Smooth muscle cell (in vitro differentiated cells): ENCODE results near the gene ENG. TPM values are rescaled to one million over a fixed set of nuclear protein-coding genes. Genes with fewer than 3 reads are reported as not detected.

Experiments used
- DNase-seq: peaks from one replicate; lab custom pipeline; 2025; ENCODE audit not compliant: unreplicated experiment; lab: John Stamatoyannopoulos, UW
- H2AFZ ChIP-seq: fragments of 200-600 bp; sonication (generic); 2 replicates; pipeline ENCODE4 v1.6.0; 2016; ENCODE audit warnings: antibody characterized with exemption, low read depth, mild to moderate bottlenecking
- H3F3A ChIP-seq: fragments of 200-600 bp; sonication (generic); 2 replicates; pipeline ENCODE4 v1.6.0; 2017; ENCODE audit warnings: antibody characterized with exemption, low read depth
- H3K27ac ChIP-seq: fragments of 200-600 bp; sonication (generic); 2 replicates; pipeline ENCODE4 v1.5.1; 2016; ENCODE audit warnings: low read depth, mild to moderate bottlenecking
- H3K27me3 ChIP-seq: fragments of 200-600 bp; sonication (generic); 2 replicates; pipeline ENCODE4 v1.6.1; 2016; ENCODE audit warnings: low read depth, mild to moderate bottlenecking
- H3K36me3 ChIP-seq: fragments of 200-600 bp; sonication (generic); 2 replicates; pipeline ENCODE4 v1.5.1; 2016; ENCODE audit warnings: low read depth
- H3K4me1 ChIP-seq: fragments of 200-600 bp; sonication (generic); 2 replicates; pipeline ENCODE4 v1.5.1; 2016; ENCODE audit warnings: low read depth
- H3K4me2 ChIP-seq: fragments of 200-600 bp; sonication (generic); 2 replicates; pipeline ENCODE4 v1.6.0; 2016; ENCODE audit warnings: mild to moderate bottlenecking
- H3K4me3 ChIP-seq: fragments of 200-600 bp; sonication (generic); 2 replicates; pipeline ENCODE4 v1.5.1; 2016; ENCODE audit warnings: mild to moderate bottlenecking
- H3K79me2 ChIP-seq: fragments of 200-600 bp; sonication (generic); 2 replicates; pipeline ENCODE4 v1.6.0; 2016; ENCODE audit warnings: low read depth, mild to moderate bottlenecking
- H3K9ac ChIP-seq: fragments of 200-600 bp; sonication (generic); 2 replicates; pipeline ENCODE4 v1.6.0; 2016; ENCODE audit warnings: low read depth
- H3K9me3 ChIP-seq: fragments of 200-600 bp; sonication (generic); replicated peaks from 2 replicates; pipeline ENCODE4 v1.5.1; 2016; ENCODE audit warnings: low read depth
- H4K20me1 ChIP-seq: fragments of 200-600 bp; sonication (generic); 2 replicates; pipeline ENCODE4 v1.6.0; 2016; ENCODE audit warnings: low read depth
- WGBS: methylation state at CpG from one replicate; pipeline ENCODE4 v1.1.7; 2016; ENCODE audit warnings: low lambda C conversion rate; 5-methylcytosine and 5-hydroxymethylcytosine counted together
- polyA plus RNA-seq: library from polyadenylated mRNA; unstranded; fragments of >200 nt; fragmentation: Nextera tagmentation; extraction: Ambion mirVana; gene quantifications from 2 replicates; pipeline ENCODE4 v1.2.1, GENCODE V29; 2016
- total RNA-seq: library from RNA; depleted of rRNA; stranded (reverse); fragments of >200 nt; gene quantifications from 2 replicates; pipeline ENCODE4 v1.2.3, GENCODE V29; 2014
- TF ChIP-seq, protein P1 (sequence below): fragments of 200-600 bp; sonication (generic); IDR thresholded peaks from 2 replicates; pipeline ENCODE4 v1.5.1; 2017; ENCODE audit warnings: borderline replicate concordance, mild to moderate bottlenecking, antibody characterized with exemption; ENCODE audit not compliant: insufficient read depth, poor library complexity, severe bottlenecking

The ENG gene
- total and polyA plus RNA-seq, 2 experiments from 2014 or later, result 12.6 to 54.1 TPM

DNA sequence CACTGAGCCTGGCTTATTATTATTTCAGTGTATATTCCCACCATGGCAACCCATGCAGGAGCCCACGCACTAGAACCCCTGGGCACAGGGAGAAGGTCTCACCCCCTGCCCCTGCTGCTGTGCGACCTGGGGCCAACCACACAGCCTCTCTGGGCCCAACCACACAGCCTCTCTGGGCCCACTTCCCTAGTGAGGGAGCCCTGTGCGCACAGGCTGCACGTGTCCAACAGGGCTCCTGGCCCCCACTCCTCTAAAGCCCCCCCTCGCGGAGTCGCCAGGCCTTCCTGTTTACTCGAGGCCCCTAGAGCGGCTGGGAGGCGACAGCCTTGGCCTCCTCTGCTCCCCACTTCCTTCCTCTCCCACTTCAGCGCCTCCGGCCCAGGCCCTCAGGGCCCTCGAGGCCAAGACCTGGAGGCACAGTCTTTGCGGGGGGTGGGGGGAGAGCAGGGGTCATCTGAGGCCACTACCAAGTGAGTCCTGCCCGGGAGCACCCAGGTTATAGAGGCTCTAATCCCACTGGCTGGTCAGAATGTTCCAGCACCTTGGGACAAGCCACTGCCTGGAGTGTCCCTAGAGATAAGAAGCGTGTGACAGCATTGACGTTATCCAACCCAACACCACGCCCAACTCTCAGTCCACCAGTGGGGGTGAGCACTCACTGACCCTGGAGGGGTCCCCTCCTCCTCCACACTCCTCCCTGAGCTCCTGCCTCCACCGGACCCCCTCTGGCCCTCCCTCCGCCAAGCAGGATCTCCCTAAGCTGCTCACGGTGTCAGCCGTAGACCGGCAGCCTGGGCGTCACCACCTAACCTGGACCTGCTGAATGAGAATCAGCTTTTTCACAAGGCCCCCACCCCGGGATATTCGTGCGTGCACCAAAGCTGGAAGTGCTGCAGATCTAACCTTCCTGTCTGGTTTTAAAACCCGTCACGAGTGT is 7.9 kb upstream of the ENG start:
- no peak overlapping the region for H3K27ac ChIP-seq
- no peaks in the 10 kb centered on the region for H3K27me3 ChIP-seq
- WGBS, result 65% methylated on average over 28 of the region's 29 CpGs
- no peak overlapping the region for H3K4me2 ChIP-seq
- no peak overlapping the region for H2AFZ ChIP-seq
- no peak overlapping the region for H3K9ac ChIP-seq
- H4K20me1 ChIP-seq, result no peaks in the 10 kb centered on the region
- no peaks in the 10 kb centered on the region for H3K36me3 ChIP-seq
- TF ChIP-seq, protein P1, sequence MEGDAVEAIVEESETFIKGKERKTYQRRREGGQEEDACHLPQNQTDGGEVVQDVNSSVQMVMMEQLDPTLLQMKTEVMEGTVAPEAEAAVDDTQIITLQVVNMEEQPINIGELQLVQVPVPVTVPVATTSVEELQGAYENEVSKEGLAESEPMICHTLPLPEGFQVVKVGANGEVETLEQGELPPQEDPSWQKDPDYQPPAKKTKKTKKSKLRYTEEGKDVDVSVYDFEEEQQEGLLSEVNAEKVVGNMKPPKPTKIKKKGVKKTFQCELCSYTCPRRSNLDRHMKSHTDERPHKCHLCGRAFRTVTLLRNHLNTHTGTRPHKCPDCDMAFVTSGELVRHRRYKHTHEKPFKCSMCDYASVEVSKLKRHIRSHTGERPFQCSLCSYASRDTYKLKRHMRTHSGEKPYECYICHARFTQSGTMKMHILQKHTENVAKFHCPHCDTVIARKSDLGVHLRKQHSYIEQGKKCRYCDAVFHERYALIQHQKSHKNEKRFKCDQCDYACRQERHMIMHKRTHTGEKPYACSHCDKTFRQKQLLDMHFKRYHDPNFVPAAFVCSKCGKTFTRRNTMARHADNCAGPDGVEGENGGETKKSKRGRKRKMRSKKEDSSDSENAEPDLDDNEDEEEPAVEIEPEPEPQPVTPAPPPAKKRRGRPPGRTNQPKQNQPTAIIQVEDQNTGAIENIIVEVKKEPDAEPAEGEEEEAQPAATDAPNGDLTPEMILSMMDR, result no peak
- H3F3A ChIP-seq, result no peaks in the 10 kb centered on the region
- H3K4me3 ChIP-seq, result no peak overlapping the region
- no peaks in the 10 kb centered on the region for H3K4me1 ChIP-seq
- no peaks in the 10 kb centered on the region for H3K79me2 ChIP-seq
- no peaks in the 10 kb centered on the region for H3K9me3 ChIP-seq
- DNase-seq, result no peak

DNA sequence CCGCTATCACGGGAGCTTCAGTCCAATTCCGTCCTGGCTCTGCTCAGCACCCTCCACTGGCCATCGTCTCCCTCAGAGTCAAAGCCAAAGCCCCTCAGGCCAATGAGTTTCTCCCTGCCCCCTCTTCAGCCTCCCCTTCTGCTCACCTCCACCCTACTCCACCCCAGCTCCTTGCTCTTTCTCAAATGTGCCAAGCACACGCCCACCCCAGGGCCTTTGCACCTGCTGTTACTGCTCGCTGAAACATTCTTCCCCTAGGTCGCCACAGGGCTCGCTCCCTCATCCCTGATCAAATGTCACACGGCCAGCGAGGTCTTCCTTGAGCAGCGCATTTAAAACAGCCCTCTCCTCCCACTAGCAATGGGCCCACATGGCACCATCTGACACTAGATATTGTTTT is 6.3 kb upstream of the ENG start:
- no peaks in the 10 kb centered on the region for H3K4me1 ChIP-seq

GRCh38 chr9:127860260-127860659 is 5.8 kb upstream of the ENG start:
- no peak for DNase-seq
- H3K4me1 ChIP-seq, result no peaks in the 10 kb centered on the region
- H2AFZ ChIP-seq, result no peak overlapping the region

More for the DNA sequence above, 6.3 kb upstream of the ENG start:
- TF ChIP-seq, protein P1, result no peak
- H3F3A ChIP-seq, result no peaks in the 10 kb centered on the region
- no peaks in the 10 kb centered on the region for H3K27me3 ChIP-seq
- DNase-seq, result no peak
- H3K9me3 ChIP-seq, result no peaks in the 10 kb centered on the region
- H3K36me3 ChIP-seq, result no peaks in the 10 kb centered on the region
- H3K9ac ChIP-seq, result no peak overlapping the region
- 90% methylated on average over 11 of the region's 11 CpGs for whole genome bisulfite sequencing
- no peak overlapping the region for H3K27ac ChIP-seq
- H4K20me1 ChIP-seq, result no peaks in the 10 kb centered on the region
- no peak overlapping the region for H3K4me2 ChIP-seq
- H3K79me2 ChIP-seq, result no peaks in the 10 kb centered on the region
- no peak overlapping the region for H2AFZ ChIP-seq
- no peak overlapping the region for H3K4me3 ChIP-seq

More at GRCh38 chr9:127860260-127860659, 5.8 kb upstream of the ENG start:
- TF ChIP-seq, protein P1, result no peak
- no peaks in the 10 kb centered on the region for H3K36me3 ChIP-seq
- no peaks in the 10 kb centered on the region for H3F3A ChIP-seq
- H3K27me3 ChIP-seq, result no peaks in the 10 kb centered on the region
- no peak overlapping the region for H3K27ac ChIP-seq
- WGBS, result 28% methylated on average over 8 of the region's 8 CpGs
- H3K9me3 ChIP-seq, result no peaks in the 10 kb centered on the region
- no peak overlapping the region for H3K9ac ChIP-seq
- no peaks in the 10 kb centered on the region for H3K79me2 ChIP-seq
- no peaks in the 10 kb centered on the region for H4K20me1 ChIP-seq
- no peak overlapping the region for H3K4me2 ChIP-seq
- H3K4me3 ChIP-seq, result no peak overlapping the region
